ENCODE results near the gene EML3. TPM values are rescaled to one million over a fixed set of nuclear protein-coding genes. Genes with fewer than 3 reads are reported as not detected.
A peak's percentile ranks its signal among the peaks of the same experiment; 100 is the strongest.
"Not testable (repeated sequence)": the region's sequence is repeated elsewhere in the genome, so short reads cannot be mapped to it uniquely, and the experiment has no call there.

The EML3 gene
- total RNA-seq, 1 experiment from 2014 or later, result 51.1 TPM

DNA sequence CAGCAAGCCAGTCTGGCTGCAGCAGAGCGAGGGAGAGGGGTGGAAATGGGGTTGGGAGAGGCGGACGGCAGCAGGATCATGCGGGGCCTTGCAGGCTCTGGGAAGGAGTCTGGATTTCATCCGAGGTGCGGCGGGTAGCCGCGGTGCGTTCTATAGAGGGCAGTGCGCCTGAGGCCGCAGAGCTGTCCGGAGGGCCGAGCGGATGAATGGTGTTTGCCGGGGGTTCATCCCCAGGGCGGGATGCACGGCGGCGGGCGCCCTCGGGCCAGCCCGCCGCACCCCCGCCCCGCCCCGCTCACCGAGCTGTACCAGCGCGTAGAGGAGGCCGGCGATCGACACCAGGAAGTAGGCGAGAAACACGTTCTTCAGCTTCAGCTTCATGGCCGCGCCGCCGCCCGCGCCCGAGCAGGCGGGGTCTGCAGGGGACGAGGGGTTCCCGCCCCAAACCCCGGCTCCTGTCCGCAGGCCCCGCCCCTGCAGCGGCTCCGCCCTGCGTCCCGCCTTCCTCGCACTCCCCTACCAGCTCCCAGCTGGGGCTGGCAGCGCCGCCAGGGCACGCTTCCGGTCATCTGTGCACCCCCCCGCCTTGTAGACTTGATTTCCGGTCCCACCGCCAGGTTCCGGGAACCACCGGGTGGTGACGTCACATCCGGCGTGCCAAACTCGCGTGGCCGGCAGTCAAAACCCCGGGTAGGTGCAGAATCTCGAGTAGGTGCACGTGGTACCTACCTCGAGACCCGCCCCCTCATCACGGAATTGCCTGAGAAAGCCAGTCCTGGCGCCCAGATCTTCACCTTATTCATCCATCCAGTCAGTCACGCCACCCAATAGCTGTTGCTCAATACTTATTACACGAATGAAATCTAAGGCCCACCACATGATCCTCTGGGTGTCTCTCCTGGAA is 9.2 kb upstream of the EML3 start, which contains the start of gene B3GAT3 (continued):
- TF ChIP-seq AR (CRISPR knock-in tag; IDR thresholded peaks at IDR 0.05) (no peak), CREM (CRISPR knock-in tag; IDR thresholded peaks at IDR 0.05) (peak; percentile 96), ESRRA (CRISPR knock-in tag; IDR thresholded peaks at IDR 0.05; ENCODE audit: borderline replicate concordance) (no peak), ZNF121 (CRISPR knock-in tag; IDR thresholded peaks at IDR 0.05) (no peak), OVOL2 (CRISPR knock-in tag; IDR thresholded peaks at IDR 0.05; ENCODE audit: borderline replicate concordance) (no peak)

- H3K4me3 Mint-ChIP-seq, result peak overlapping the region; percentile 97
- ChIA-PET CTCF (interaction anchor here (0.6 to 4.5 kb wide), 16 partner anchors 9 to 226 kb away, joined by 3 to 51 read pairs (median 4); partner anchors contain the start of genes BSCL2, C11orf98, EEF1G and EML3), POLR2A (interaction anchor here (0.7 to 3.0 kb wide), 18 partner anchors 8 to 106 kb away, joined by 3 to 37 read pairs (median 6); partner anchors contain the start of genes BSCL2, C11orf98, CSKMT and EEF1G)
- H3K4me1 Mint-ChIP-seq, result peaks cover 16% of the 10 kb centered on the region
- no peak for TF ChIP-seq ELF4 (CRISPR knock-in tag; IDR thresholded peaks at IDR 0.05; ENCODE audit: low read depth)
- TF ChIP-seq ZNF671 (CRISPR knock-in tag; IDR thresholded peaks at IDR 0.05), result no peak
- no peak for TF ChIP-seq NR2C2 (CRISPR knock-in tag; IDR thresholded peaks at IDR 0.05)
- TF ChIP-seq, protein P1, sequence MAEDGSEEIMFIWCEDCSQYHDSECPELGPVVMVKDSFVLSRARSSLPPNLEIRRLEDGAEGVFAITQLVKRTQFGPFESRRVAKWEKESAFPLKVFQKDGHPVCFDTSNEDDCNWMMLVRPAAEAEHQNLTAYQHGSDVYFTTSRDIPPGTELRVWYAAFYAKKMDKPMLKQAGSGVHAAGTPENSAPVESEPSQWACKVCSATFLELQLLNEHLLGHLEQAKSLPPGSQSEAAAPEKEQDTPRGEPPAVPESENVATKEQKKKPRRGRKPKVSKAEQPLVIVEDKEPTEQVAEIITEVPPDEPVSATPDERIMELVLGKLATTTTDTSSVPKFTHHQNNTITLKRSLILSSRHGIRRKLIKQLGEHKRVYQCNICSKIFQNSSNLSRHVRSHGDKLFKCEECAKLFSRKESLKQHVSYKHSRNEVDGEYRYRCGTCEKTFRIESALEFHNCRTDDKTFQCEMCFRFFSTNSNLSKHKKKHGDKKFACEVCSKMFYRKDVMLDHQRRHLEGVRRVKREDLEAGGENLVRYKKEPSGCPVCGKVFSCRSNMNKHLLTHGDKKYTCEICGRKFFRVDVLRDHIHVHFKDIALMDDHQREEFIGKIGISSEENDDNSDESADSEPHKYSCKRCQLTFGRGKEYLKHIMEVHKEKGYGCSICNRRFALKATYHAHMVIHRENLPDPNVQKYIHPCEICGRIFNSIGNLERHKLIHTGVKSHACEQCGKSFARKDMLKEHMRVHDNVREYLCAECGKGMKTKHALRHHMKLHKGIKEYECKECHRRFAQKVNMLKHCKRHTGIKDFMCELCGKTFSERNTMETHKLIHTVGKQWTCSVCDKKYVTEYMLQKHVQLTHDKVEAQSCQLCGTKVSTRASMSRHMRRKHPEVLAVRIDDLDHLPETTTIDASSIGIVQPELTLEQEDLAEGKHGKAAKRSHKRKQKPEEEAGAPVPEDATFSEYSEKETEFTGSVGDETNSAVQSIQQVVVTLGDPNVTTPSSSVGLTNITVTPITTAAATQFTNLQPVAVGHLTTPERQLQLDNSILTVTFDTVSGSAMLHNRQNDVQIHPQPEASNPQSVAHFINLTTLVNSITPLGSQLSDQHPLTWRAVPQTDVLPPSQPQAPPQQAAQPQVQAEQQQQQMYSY (CRISPR knock-in tag; IDR thresholded peaks at IDR 0.05), result no peak
- DNase-seq (ENCODE audit: low spot score) (no peak), ATAC-seq (no peak)
- no peaks in the 10 kb centered on the region for H3K27me3 Mint-ChIP-seq (ENCODE audit: low read depth)
- peak overlapping the region; percentile 93 for H3K27ac Mint-ChIP-seq
- H3K9me3 Mint-ChIP-seq, result no peaks in the 10 kb centered on the region
- H3K36me3 Mint-ChIP-seq, result peaks cover 12% of the 10 kb centered on the region
These were observed 8.5 kb upstream of the EML3 start for GRCh38 chr11:62621027-62621566.

DNA sequence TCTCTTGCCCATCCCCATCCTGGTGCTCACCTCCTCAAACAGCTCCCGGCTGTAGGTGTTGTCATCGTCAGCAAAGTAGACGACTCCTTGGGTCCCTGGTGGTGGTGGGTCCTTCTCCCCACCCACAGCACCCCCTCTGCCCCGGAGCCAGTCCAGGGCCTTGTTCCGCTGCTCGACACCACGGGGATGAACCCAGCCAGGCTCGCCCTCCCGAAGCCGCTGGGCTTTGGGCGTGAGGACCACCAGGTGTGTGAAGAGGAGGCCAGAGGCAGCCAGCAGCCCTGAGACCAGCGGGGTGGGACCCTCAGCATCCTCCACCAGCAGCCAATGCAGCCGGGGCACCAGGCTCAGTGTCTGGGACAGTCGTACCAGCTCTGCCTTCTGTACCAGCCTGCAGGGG is 4.4 kb upstream of the EML3 start:
- H3K4me1 Mint-ChIP-seq, result peaks cover 17% of the 10 kb centered on the region
- H3K27me3 Mint-ChIP-seq (ENCODE audit: low read depth); H3K36me3 Mint-ChIP-seq; POLR2A ChIA-PET; DNase-seq (ENCODE audit: low spot score); H3K4me3 Mint-ChIP-seq; H3K27ac Mint-ChIP-seq; ATAC-seq; H3K9me3 Mint-ChIP-seq; CTCF ChIA-PET: not testable (repeated sequence)

- ATAC-seq (no peak), DNase-seq (ENCODE audit: low spot score) (no peak)
- Mint-ChIP-seq H3K27ac (no peak overlapping the region), H3K4me1 (peaks cover 21% of the 10 kb centered on the region), H3K9me3 (no peaks in the 10 kb centered on the region), H3K4me3 (no peak overlapping the region), H3K36me3 (no peaks in the 10 kb centered on the region), H3K27me3 (ENCODE audit: low read depth) (peaks cover 7% of the 10 kb centered on the region; the same call in 1 of the 2 replicates)
- ChIA-PET POLR2A (no interaction called here), CTCF (no interaction called here)
- TF ChIP-seq NR3C1 (CRISPR knock-in tag; conservative IDR thresholded peaks at IDR 0.05; ENCODE audit: low read depth), result no peak
- no peak for TF ChIP-seq TEAD4 (CRISPR knock-in tag; IDR thresholded peaks at IDR 0.05)
- TF ChIP-seq NR2C2 (CRISPR knock-in tag; IDR thresholded peaks at IDR 0.05), result no peak
- TF ChIP-seq ATF6 (CRISPR knock-in tag; IDR thresholded peaks at IDR 0.05), result no peak
- no peak for TF ChIP-seq ELF4 (CRISPR knock-in tag; IDR thresholded peaks at IDR 0.05; ENCODE audit: low read depth)
- TF ChIP-seq SMAD4 (CRISPR knock-in tag; IDR thresholded peaks at IDR 0.05), result no peak
- no peak for TF ChIP-seq FOXJ3 (CRISPR knock-in tag; IDR thresholded peaks at IDR 0.05; ENCODE audit: borderline replicate concordance)
- TF ChIP-seq ZBTB21 (CRISPR knock-in tag; IDR thresholded peaks at IDR 0.05; ENCODE audit: borderline replicate concordance), result no peak
- no peak for TF ChIP-seq ZMAT4 (CRISPR knock-in tag; IDR thresholded peaks at IDR 0.05)
- TF ChIP-seq CDX4 (CRISPR knock-in tag; IDR thresholded peaks at IDR 0.05; ENCODE audit: borderline replicate concordance), result no peak
- no peak for TF ChIP-seq FOXK1 (CRISPR knock-in tag; IDR thresholded peaks at IDR 0.05)
- no peak for TF ChIP-seq ZNF423 (CRISPR knock-in tag; IDR thresholded peaks at IDR 0.05)
- no peak for TF ChIP-seq NR1H2 (CRISPR knock-in tag; IDR thresholded peaks at IDR 0.05)
These were observed 2.9 kb upstream of the EML3 start for GRCh38 chr11:62615521-62615920.

Measured in WTC11 (cell line).